SK-N-MC (cell line): ENCODE results near the gene RPAP2.

Experiments
- EZH2 ChIP-seq: fragments of 200-600 bp; sonication (generic); IDR thresholded peaks from one replicate; pipeline ENCODE4 v1.6.1; 2017; ENCODE audit warnings: antibody characterized with exemption
- FOXP2 ChIP-seq: optimal IDR thresholded peaks from 2 replicates; pipeline ENCODE3; 2011; ENCODE audit warnings: mild to moderate bottlenecking, moderate library complexity; ENCODE audit not compliant: insufficient read depth; ENCODE audit errors: extremely low read length, control extremely low read depth
- POLR2AphosphoS5 ChIP-seq: IDR thresholded peaks from 2 replicates; pipeline ENCODE4 v1.6.1; 2012; ENCODE audit warnings: mild to moderate bottlenecking, low read depth, low read length, borderline replicate concordance

- TF ChIP-seq EZH2 (no peak), FOXP2 (no peak), POLR2AphosphoS5 (no peak)
Measured at GRCh38 chr1:92398519-92398918, 99.7 kb downstream of the RPAP2 start.
